Fibroblast of gingiva (primary cell): ENCODE data around the gene FLNB.
"Not testable (repeated sequence)": the region's sequence is repeated elsewhere in the genome, so short reads cannot be mapped to it uniquely, and the experiment has no call there.

Experiments used
- DNase-seq: peaks from one replicate; pipeline ENCODE4 v3.0.0-alpha.2; 2011; ENCODE audit warnings: low read depth

Gene FLNB

GRCh38 chr3:58051658-58052261 lies 43.5 kb downstream of the FLNB start:
- DNase-seq, result not testable (repeated sequence)

- peak; percentile 85 for DNase-seq
These were observed 44.4 kb downstream of the FLNB start for GRCh38 chr3:58052373-58053273.

- DNase-seq, result no peak
These were observed 46.4 kb downstream of the FLNB start for GRCh38 chr3:58054652-58055051.

GRCh38 chr3:58055314-58055713 lies 47.1 kb downstream of the FLNB start:
- DNase-seq, result no peak

- not testable (repeated sequence) for DNase-seq
These were observed 47.7 kb downstream of the FLNB start for GRCh38 chr3:58055891-58056290.

GRCh38 chr3:58058361-58059263 lies 50.4 kb downstream of the FLNB start:
- DNase-seq, result peak; percentile 67

- peak; percentile 60 for DNase-seq
These were observed 51.4 kb downstream of the FLNB start for GRCh38 chr3:58059349-58060321.

GRCh38 chr3:58062472-58062871 lies 54.2 kb downstream of the FLNB start:
- peak; percentile 64 for DNase-seq

- peak; percentile 76 for DNase-seq
These were observed 55.0 kb downstream of the FLNB start for GRCh38 chr3:58063022-58063815.

GRCh38 chr3:58064923-58065638 lies 56.9 kb downstream of the FLNB start:
- DNase-seq, result no peak

GRCh38 chr3:58065700-58066167 lies 57.5 kb downstream of the FLNB start:
- no peak for DNase-seq

- DNase-seq, result peak; percentile 49
These were observed 58.6 kb downstream of the FLNB start for GRCh38 chr3:58066842-58067241.

- no peak for DNase-seq
These were observed 60.0 kb downstream of the FLNB start for GRCh38 chr3:58068122-58068809.

- DNase-seq, result no peak
These were observed 63.3 kb downstream of the FLNB start for GRCh38 chr3:58071480-58071971.

- DNase-seq, result no peak
These were observed 64.0 kb downstream of the FLNB start for GRCh38 chr3:58072052-58072762.

GRCh38 chr3:58072763-58073130 lies 64.5 kb downstream of the FLNB start:
- DNase-seq, result no peak

GRCh38 chr3:58073301-58074108 lies 65.3 kb downstream of the FLNB start:
- no peak for DNase-seq
